ENCODE results near the gene GADL1. TPM values are rescaled to one million over a fixed set of nuclear protein-coding genes. Genes with fewer than 3 reads are reported as not detected.

GADL1 gene
- polyA plus RNA-seq, 2 of the 4 experiments (the other 2 are of a cell fraction), result not detected

- FAIRE-seq, result no peak
- ATAC-seq, result no peak
- POLR2A ChIA-PET, result no interaction called here
- whole genome bisulfite sequencing (ENCODE audit: missing lambda C conversion rate), result 91% methylated on average over 2 of the region's 2 CpGs
- TF ChIP-seq MAZ (IDR thresholded peaks at IDR 0.05; ENCODE audit: borderline replicate concordance, low read depth, low read length) (no peak), HDAC2 (IDR thresholded peaks at IDR 0.05) (no peak), RAD21 (conservative IDR thresholded peaks at IDR 0.05 in 1 of 2, IDR thresholded peaks at IDR 0.05 in 1 of 2) (no peak), FOSB (CRISPR knock-in tag; IDR thresholded peaks at IDR 0.05) (no peak), RFX5 (IDR thresholded peaks at IDR 0.05) (no peak), FOXS1 (CRISPR knock-in tag; IDR thresholded peaks at IDR 0.05) (no peak), ZNF302 (CRISPR knock-in tag; IDR thresholded peaks at IDR 0.05) (no peak), TFCP2L1 (CRISPR knock-in tag; IDR thresholded peaks at IDR 0.05) (no peak), RCOR1 (IDR thresholded peaks at IDR 0.05; ENCODE audit: low read depth, low read length) (no peak)
- no peak overlapping the region for H3K4me3 ChIP-seq
- H3K4me2 ChIP-seq, result no peak overlapping the region
- no peak for DNase-seq (ENCODE audit: low read depth in 1 of 2, low spot score in 1 of 2)
- peaks cover 75% of the 10 kb centered on the region for H3K4me1 ChIP-seq
- H3K9me3 ChIP-seq, result no peaks in the 10 kb centered on the region
- H3K27ac ChIP-seq, result no peak overlapping the region
- CTCF ChIA-PET, result interaction anchor here (0.6 to 1.1 kb wide), 2 partner anchors 12 to 421 kb away, joined by 3 read pairs; no protein-coding TSS in a partner anchor
Observed at GRCh38 chr3:30686176-30686575, 208.3 kb downstream of the GADL1 start.

- H3K4me3 ChIP-seq, result no peak overlapping the region
- DNase-seq (ENCODE audit: low read depth in 1 of 2, low spot score in 1 of 2) (no peak), ATAC-seq (no peak), FAIRE-seq (no peak)
- WGBS (ENCODE audit: missing lambda C conversion rate), result 100% methylated on average over 2 of the region's 2 CpGs
- 0 out of 6 replicates have a peak overlapping the region, but pooled peaks of 1 of the 2 experiments have one; percentile 19 for H3K27ac ChIP-seq
- ChIA-PET POLR2A (no interaction called here), CTCF (interaction anchor here (0.6 to 1.5 kb wide), 5 partner anchors 8 to 673 kb away, joined by 3 to 6 read pairs (median 3); no protein-coding TSS in a partner anchor)
- no peak overlapping the region for H3K4me2 ChIP-seq
- H3K4me1 ChIP-seq, result peaks cover 75% of the 10 kb centered on the region
- H3K9me3 ChIP-seq, result no peaks in the 10 kb centered on the region
- TF ChIP-seq MYC (IDR thresholded peaks at IDR 0.05; ENCODE audit: borderline replicate concordance, low read length) (no peak), RNF2 (IDR thresholded peaks at IDR 0.05; ENCODE audit: borderline replicate concordance, low read depth) (no peak), GATA3 (IDR thresholded peaks at IDR 0.05; ENCODE audit: borderline replicate concordance) (no peak), CHD4 (IDR thresholded peaks at IDR 0.05; ENCODE audit: borderline replicate concordance) (no peak), MAFK (IDR thresholded peaks at IDR 0.05; ENCODE audit: partially characterized antibody) (no peak)
Observed at GRCh38 chr3:30685267-30685667, 209.2 kb downstream of the GADL1 start.

GRCh38 chr3:30684356-30684755 is 210.1 kb downstream of the GADL1 start:
- Histone ChIP-seq H3K4me3 (no peak overlapping the region), H3K9me3 (no peaks in the 10 kb centered on the region), H3K4me2 (no peak overlapping the region), H3K4me1 (peaks cover 66% of the 10 kb centered on the region), H3K27ac (0 out of 6 replicates have a peak overlapping the region, but pooled peaks of 1 of the 2 experiments have one; percentile 12)
- ATAC-seq (no peak), DNase-seq (ENCODE audit: low read depth in 1 of 2, low spot score in 1 of 2) (no peak), FAIRE-seq (no peak)
- ChIA-PET CTCF (interaction anchor here (0.6 to 1.5 kb wide), 3 partner anchors 9 to 672 kb away, joined by 3 to 6 read pairs (median 4); no protein-coding TSS in a partner anchor), POLR2A (no interaction called here)
- WGBS (ENCODE audit: missing lambda C conversion rate), result 84% methylated on average over 3 of the region's 3 CpGs
- TF ChIP-seq CBX8 (IDR thresholded peaks at IDR 0.05) (no peak), HOXB13 (CRISPR knock-in tag; IDR thresholded peaks at IDR 0.05; ENCODE audit: low read depth) (no peak), EHF (CRISPR knock-in tag; IDR thresholded peaks at IDR 0.05) (no peak), MYC (IDR thresholded peaks at IDR 0.05; ENCODE audit: borderline replicate concordance, low read length) (no peak), TP53 (CRISPR knock-in tag; IDR thresholded peaks at IDR 0.05) (no peak), CHD4 (IDR thresholded peaks at IDR 0.05; ENCODE audit: borderline replicate concordance) (no peak), ZFP36 (IDR thresholded peaks at IDR 0.05; ENCODE audit: borderline replicate concordance, partially characterized antibody) (no peak), HOXA7 (CRISPR knock-in tag; IDR thresholded peaks at IDR 0.05) (no peak), ZC3H11A (IDR thresholded peaks at IDR 0.05) (no peak), FOSB (CRISPR knock-in tag; IDR thresholded peaks at IDR 0.05) (no peak), HDAC2 (IDR thresholded peaks at IDR 0.05) (no peak), ESRRA (IDR thresholded peaks at IDR 0.05; ENCODE audit: borderline replicate concordance, low read length) (no peak), RCOR1 (IDR thresholded peaks at IDR 0.05; ENCODE audit: low read depth, low read length) (no peak), GATA3 (IDR thresholded peaks at IDR 0.05; ENCODE audit: borderline replicate concordance) (no peak)

Data from A549 (cell line).